HG03432 (cell line): ENCODE measurements around the gene IGSF23.
"Not testable (repeated sequence)": the region's sequence is repeated elsewhere in the genome, so short reads cannot be mapped to it uniquely, and the experiment has no call there.

Experiments
- ATAC-seq: cut with Tn5 transposase; IDR thresholded peaks from one replicate; pipeline ENCODE4 v1.9.1; 2021; ENCODE audit warnings: mild to moderate bottlenecking, moderate library complexity; ENCODE audit not compliant: unreplicated experiment

The IGSF23 gene

GRCh38 chr19:44610497-44610896, 2.9 kb upstream of the IGSF23 start:
- not testable (repeated sequence) for ATAC-seq

- ATAC-seq, result no peak
Observed at GRCh38 chr19:44611812-44612295, 1.5 kb upstream of the IGSF23 start.

DNA sequence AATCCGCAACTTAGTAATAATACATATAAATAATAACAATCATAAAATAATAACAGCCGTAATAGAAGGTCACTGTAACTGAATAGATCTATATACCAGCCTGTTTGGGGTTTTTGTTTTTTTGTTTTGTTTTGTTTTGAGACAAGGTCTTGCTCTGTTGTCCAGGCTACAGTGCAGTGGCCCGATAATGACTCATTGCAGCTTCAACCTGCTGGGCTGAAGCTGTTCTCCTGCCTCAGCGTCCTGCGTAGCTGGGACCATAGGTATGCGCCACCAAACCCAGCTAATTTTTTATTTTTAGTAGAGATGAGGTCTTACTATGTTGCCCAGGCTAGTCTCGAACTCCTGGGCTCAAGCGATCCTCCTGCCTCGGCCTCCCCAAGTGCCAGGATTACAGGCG, 950 bp downstream of the IGSF23 start:
- ATAC-seq, result no peak

DNA sequence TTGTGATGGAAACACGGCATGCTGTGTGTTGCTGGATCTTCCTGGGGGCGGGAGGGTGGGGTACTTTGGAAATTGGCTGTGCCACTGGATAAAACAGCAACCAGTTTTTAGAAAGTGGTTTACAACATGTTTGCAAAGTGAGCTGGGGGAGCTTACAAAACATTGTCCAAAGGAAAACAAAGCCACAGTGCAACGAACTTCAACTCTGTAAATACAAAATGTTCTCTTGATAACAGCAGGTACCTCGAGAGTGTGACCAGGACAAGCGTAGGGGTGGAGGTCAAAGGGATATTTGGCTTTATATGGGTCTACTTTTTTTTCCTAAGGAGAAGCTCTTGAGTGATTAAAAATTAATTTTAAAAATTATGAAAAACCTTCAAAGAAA, 2.5 kb downstream of the IGSF23 start:
- ATAC-seq, result no peak

- no peak for ATAC-seq
Observed at GRCh38 chr19:44617110-44617880, 3.9 kb downstream of the IGSF23 start.

DNA sequence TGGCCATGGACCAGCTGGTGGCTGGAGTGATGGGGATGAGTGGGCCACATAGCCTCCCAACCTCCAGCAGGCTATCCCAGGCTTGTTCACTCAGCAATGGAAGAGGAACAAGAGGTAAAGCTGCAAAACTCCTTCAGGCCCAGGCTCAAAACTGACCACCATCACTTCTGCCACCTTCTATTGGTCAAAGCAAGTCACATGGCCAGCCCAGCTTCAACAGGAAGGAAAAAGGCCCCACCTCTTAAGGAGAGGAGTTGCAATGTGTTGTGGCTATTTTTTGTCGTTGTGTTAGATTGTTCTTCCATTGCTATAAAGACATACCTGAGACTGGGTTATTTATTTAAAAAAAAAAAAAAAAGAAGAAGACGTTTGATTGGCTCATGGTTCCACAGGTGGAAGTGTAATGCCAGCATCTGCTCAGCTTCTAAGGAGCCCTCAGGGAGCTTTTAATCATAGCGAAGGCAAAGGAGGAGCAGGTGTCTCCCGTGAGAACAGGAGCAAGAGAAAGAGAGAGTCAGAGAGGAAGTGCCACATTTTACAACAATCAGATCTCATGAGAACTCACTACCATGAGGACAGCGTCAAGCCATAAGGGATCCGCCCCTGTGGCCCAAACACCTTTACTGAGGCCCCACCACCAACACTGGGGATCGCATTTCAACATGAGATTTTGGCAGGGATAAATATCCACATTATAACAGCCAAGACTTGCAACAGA, 5.4 kb downstream of the IGSF23 start:
- no peak for ATAC-seq

GRCh38 chr19:44620667-44621066, 7.3 kb downstream of the IGSF23 start:
- ATAC-seq, result no peak

DNA sequence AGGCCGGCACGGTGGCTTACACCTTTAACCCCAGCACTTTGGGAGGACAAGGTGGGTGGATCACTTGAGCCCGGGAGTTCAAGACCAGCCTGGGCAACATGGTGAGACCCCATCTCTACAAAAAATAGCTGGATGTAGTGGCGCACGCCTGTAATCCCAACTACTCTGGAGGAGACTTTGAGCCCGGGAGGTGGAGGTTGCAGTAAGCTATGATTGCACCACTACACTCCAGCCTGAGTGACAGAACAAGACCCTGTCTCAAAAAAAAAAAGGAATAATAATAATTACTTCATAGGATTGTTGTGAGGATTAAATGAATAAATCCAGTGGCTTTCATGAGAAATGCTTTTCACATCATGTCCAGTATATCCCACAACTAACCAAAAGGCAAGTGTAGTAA, 8.0 kb downstream of the IGSF23 start:
- ATAC-seq, result no peak

DNA sequence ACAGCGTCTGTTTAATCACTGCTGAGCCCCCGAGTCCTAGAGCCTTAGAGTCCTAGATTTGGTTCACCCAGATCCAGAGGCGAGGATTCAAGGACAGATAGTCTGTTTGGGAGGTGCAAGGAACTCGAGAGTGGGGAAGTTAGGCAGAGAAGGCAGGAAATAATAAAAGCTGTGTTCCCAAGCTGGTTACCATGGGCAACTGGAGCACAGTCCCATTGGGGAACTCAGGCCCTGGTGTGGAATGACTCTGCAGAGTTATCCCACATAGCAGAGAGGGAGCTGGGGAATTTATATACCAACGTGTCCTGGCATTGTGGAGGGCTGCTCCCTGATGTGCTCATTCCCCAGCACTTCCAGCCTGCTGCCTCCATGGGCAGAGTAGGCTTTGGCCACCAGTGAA, 9.7 kb downstream of the IGSF23 start:
- ATAC-seq, result no peak

GRCh38 chr19:44623626-44624025, 10.3 kb downstream of the IGSF23 start:
- ATAC-seq, result no peak

DNA sequence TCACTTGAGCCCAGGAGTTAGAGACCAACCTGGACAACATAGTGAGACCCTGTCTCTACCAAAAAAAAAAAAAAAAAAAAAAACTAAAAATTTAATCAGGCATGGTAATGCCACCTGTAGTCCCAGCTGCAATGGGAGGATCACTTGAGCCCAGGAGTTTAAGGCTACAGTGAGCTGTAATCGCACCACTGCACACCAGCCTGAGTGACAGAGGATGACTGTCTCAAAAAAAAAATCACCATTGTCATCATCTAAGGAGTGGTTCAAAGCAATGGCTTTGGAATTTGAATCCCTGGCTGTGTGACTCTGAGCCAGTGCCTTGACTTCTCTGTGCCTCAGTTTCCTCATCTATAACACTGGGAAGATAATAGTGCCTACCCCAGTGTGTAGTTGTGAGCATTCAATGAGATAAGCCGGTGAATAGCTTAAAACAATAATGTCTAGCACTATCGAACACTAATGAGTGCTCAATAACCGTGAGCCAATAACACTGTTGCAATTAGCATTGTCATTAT, 11.5 kb downstream of the IGSF23 start:
- no peak for ATAC-seq

DNA sequence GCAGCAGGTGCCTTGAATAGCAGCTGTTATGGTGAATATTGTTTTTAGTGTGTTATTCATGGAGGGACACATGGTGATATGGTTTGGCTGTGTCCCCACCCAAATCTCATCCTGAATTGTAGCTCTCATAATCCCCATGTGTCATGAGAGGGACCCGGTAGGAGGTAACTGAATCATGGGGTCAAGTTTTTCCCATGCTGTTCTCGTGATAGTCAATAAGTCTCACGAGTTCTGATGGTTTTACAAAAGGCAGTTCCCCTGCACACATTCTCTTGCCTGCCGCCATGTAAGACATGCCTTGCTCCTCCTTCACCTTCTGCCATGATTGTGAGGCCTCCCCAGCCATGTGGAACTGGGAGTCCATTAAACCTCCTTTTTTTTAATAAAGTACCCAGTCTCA, 12.3 kb downstream of the IGSF23 start:
- ATAC-seq, result not testable (repeated sequence)

GRCh38 chr19:44626048-44626624, 12.8 kb downstream of the IGSF23 start:
- no peak for ATAC-seq

DNA sequence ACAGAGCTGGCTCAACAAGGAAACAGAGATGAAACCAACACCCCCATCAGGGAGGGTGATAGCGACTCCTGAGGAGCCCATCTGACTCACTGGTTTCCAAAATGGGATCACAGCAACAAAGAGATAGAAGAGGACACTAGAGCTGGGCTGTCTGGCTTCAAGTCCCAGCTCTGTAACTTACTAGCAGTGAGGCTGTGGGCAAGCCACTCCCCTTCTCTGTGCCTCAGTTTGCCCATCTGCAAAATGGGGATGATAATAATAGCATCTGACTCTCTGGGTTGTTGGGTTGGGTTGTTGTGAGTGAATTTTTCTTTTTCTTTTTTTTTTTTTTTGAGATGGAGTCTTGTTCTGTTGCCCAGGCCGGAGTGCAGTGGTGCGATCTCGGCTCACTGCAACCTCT, 14.3 kb downstream of the IGSF23 start:
- ATAC-seq, result no peak

GRCh38 chr19:44628793-44629192, 15.4 kb downstream of the IGSF23 start:
- ATAC-seq, result no peak

- ATAC-seq, result not testable (repeated sequence)
Observed at GRCh38 chr19:44631611-44632010, 18.2 kb downstream of the IGSF23 start.

GRCh38 chr19:44634058-44634457, 20.7 kb downstream of the IGSF23 start:
- not testable (repeated sequence) for ATAC-seq

GRCh38 chr19:44634785-44635184, 21.4 kb downstream of the IGSF23 start:
- ATAC-seq, result no peak

- ATAC-seq, result no peak
Observed at GRCh38 chr19:44635581-44636438, 22.4 kb downstream of the IGSF23 start.

- no peak for ATAC-seq
Observed at GRCh38 chr19:44636439-44637389, 23.4 kb downstream of the IGSF23 start.
